ENCODE data around the gene HOXB3. TPM values are rescaled to one million over a fixed set of nuclear protein-coding genes. Genes with fewer than 3 reads are reported as not detected.
"Not testable (repeated sequence)": the region's sequence is repeated elsewhere in the genome, so short reads cannot be mapped to it uniquely, and the experiment has no call there.

Gene HOXB3
- polyA plus RNA-seq, 1 of the 3 experiments (the other 2 are of a cell fraction): 0.46 TPM

DNA sequence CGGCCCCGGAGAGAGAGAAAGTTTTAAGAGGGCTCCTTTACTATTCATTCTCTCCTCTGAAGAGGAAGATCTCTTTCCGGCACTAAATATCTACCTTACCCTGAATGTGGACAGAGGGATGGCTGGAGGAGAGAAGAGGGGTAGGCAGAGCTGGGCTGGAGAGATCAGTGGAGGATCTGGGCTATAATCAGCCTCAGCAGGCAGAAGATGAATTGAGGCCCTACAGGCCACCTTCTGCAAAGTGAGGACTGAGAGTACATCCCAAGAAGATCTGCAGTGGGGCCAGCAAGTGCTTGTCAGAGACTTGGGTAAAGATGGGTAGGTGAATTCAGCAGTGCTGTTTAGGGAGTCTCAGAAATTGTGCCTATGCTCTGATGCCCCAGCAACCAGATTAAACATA is 52.7 kb downstream of the HOXB3 start:
- Histone ChIP-seq H3K9ac (no peak overlapping the region), H3K27me3 (ENCODE audit: insufficient read depth) (peaks cover 95% of the 10 kb centered on the region), H3K4me1 (ENCODE audit: control insufficient read depth in 1 of 2, insufficient read depth in 2 of 2, low read depth in 1 of 2, low read length in 1 of 2) (no peaks in the 10 kb centered on the region), H3K79me2 (ENCODE audit: insufficient read depth) (no peaks in the 10 kb centered on the region), H3F3A (replicated peaks; ENCODE audit: insufficient read depth) (peaks cover 16% of the 10 kb centered on the region), H4K20me1 (ENCODE audit: insufficient read depth) (no peaks in the 10 kb centered on the region), H2AFZ (ENCODE audit: low read depth) (no peak overlapping the region), H3K9me2 (no peaks in the 10 kb centered on the region), H3K36me3 (replicated peaks in 1 of 2; ENCODE audit: control insufficient read depth in 1 of 2, insufficient read depth in 2 of 2, low read length in 1 of 2) (no peaks in the 10 kb centered on the region), H3K4me3 (ENCODE audit: low read depth in 2 of 2, low read length in 1 of 2) (no peak overlapping the region), H3K27ac (ENCODE audit: low read depth in 2 of 2, low read length in 1 of 2) (no peak overlapping the region), H3K4me2 (no peak overlapping the region), H3K9me3 (no peaks in the 10 kb centered on the region)
- 44% methylated on average over 3 of the region's 3 CpGs for WGBS (ENCODE audit: low lambda C conversion rate)
- TF ChIP-seq, protein P1, sequence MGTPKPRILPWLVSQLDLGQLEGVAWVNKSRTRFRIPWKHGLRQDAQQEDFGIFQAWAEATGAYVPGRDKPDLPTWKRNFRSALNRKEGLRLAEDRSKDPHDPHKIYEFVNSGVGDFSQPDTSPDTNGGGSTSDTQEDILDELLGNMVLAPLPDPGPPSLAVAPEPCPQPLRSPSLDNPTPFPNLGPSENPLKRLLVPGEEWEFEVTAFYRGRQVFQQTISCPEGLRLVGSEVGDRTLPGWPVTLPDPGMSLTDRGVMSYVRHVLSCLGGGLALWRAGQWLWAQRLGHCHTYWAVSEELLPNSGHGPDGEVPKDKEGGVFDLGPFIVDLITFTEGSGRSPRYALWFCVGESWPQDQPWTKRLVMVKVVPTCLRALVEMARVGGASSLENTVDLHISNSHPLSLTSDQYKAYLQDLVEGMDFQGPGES (IDR thresholded peaks at IDR 0.05; ENCODE audit: low read depth, low read length): no peak
- TF ChIP-seq RXRA (IDR thresholded peaks at IDR 0.05; ENCODE audit: borderline replicate concordance, low read depth) (no peak), USF2 (IDR thresholded peaks at IDR 0.05; ENCODE audit: borderline replicate concordance, low read depth, low read length) (no peak), MEF2A (IDR thresholded peaks at IDR 0.05; ENCODE audit: borderline replicate concordance, low read depth) (no peak), YY1 (IDR thresholded peaks at IDR 0.05; ENCODE audit: low read depth) (no peak), ELF1 (IDR thresholded peaks at IDR 0.05) (no peak), EP300 (IDR thresholded peaks at IDR 0.05; ENCODE audit: borderline replicate concordance in 1 of 2, low read depth in 1 of 2, low read length in 1 of 2) (no peak), MAX (IDR thresholded peaks at IDR 0.05; ENCODE audit: low read depth) (no peak), ZBTB33 (IDR thresholded peaks at IDR 0.05; ENCODE audit: borderline replicate concordance, low read depth) (no peak), NFIC (IDR thresholded peaks at IDR 0.05; ENCODE audit: borderline replicate concordance) (no peak), FOXM1 (IDR thresholded peaks at IDR 0.05; ENCODE audit: low read depth) (no peak), TCF12 (IDR thresholded peaks at IDR 0.05) (no peak), GATA2 (CRISPR knock-in tag; IDR thresholded peaks at IDR 0.05) (no peak)
- CTCF ChIA-PET: interaction anchor here (1.3 kb wide), 1 partner anchor 134 kb away, joined by 3 read pairs; no protein-coding TSS in a partner anchor
- POLR2A ChIA-PET: no interaction called here
- DNase-seq: no peak

DNA sequence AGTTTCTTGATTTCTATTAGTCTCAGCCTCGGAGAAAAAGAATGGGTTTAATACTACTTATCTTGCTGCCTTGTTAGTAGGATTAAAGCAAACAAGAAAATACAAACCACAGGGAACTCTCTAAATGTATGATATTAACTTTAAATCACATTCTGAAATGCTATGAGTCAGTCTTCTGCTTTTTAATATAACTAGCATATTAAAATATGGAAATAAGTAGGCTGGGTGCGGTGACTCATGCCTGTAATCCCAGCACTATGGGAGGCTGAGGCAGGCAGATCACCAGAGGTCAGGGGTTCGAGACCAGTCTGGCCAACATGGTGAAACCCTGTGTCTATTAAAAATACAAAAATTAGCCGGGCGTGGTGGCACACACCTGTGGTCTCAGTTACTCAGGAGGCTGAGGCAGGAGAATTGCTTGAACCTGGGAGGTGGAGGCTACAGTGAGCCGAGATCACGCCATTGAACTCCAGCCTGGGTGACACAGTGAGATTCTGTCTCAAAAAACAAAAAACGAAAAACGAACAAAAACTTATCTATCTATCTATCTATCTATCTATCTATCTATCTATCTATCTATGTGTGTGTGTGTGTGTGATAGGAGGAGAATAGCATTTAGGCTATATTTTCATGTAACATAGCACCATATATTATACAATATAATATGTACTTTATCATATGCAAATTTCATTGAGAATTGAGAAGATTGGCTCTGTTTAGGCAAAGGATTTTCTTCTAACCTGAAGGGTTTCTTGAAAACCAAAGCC is 54.1 kb downstream of the HOXB3 start:
- H3K27ac ChIP-seq (ENCODE audit: low read depth in 2 of 2, low read length in 1 of 2): not testable (repeated sequence)

More for the DNA sequence above, 54.1 kb downstream of the HOXB3 start:
- Histone ChIP-seq H3K27me3 (ENCODE audit: insufficient read depth) (peaks cover 95% of the 10 kb centered on the region), H3F3A (replicated peaks; ENCODE audit: insufficient read depth) (peaks cover 16% of the 10 kb centered on the region)
- H3K4me2 ChIP-seq; H3K9ac ChIP-seq; H2AFZ ChIP-seq (ENCODE audit: low read depth); H3K9me3 ChIP-seq; CTCF ChIA-PET; H3K9me2 ChIP-seq; H3K4me3 ChIP-seq (ENCODE audit: low read depth in 2 of 2, low read length in 1 of 2); H3K79me2 ChIP-seq (ENCODE audit: insufficient read depth); POLR2A ChIA-PET; H3K4me1 ChIP-seq (ENCODE audit: control insufficient read depth in 1 of 2, insufficient read depth in 2 of 2, low read depth in 1 of 2, low read length in 1 of 2); DNase-seq; H3K36me3 ChIP-seq (replicated peaks in 1 of 2; ENCODE audit: control insufficient read depth in 1 of 2, insufficient read depth in 2 of 2, low read length in 1 of 2); H4K20me1 ChIP-seq (ENCODE audit: insufficient read depth): not testable (repeated sequence)
- 27% methylated on average over 9 of the region's 9 CpGs for WGBS (ENCODE audit: low lambda C conversion rate)
